Measurements from ENCODE around the gene OR6Q1.
"Not testable (repeated sequence)": the region's sequence is repeated elsewhere in the genome, so short reads cannot be mapped to it uniquely, and the experiment has no call there.

Gene OR6Q1, protein sequence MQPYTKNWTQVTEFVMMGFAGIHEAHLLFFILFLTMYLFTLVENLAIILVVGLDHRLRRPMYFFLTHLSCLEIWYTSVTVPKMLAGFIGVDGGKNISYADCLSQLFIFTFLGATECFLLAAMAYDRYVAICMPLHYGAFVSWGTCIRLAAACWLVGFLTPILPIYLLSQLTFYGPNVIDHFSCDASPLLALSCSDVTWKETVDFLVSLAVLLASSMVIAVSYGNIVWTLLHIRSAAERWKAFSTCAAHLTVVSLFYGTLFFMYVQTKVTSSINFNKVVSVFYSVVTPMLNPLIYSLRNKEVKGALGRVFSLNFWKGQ

DNA sequence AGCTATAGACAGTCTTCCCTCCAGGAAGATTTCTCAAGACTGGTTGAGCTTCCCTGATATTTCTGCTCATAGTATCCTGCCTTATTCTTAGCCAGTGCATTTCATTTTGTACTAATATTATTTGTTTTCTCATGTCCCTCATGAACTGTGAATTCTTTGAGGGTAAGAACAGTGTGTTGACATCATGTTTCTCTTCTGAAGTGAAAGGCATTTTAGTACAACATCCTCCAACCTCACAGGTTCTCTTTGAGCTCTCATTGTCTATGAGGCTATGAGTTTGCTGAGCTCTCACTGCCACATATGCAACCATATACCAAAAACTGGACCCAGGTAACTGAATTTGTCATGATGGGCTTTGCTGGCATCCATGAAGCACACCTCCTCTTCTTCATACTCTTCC lies at the start of gene OR6Q1:
Gene OR6Q1 (plus strand): TSS at position 301 of the 400 bp plus-strand sequence. CDS start 0 bp downstream, at position 301.
- no peak for ATAC-seq (replicated peaks)
- H3K36me3 Mint-ChIP-seq, result no peaks in the 10 kb centered on the region
- H3K9me3 Mint-ChIP-seq, result peaks cover 4 to 8% of the 10 kb centered on the region in 2 donors
- no peaks in the 10 kb centered on the region for H3K4me1 Mint-ChIP-seq
- H3K27ac Mint-ChIP-seq, result no peak within 1 kb of the TSS
- no peak for DNase-seq
- H3K27me3 Mint-ChIP-seq, result peaks cover 4 to 19% of the 10 kb centered on the region in 2 donors
- H3K4me3 Mint-ChIP-seq, result no peak within 1 kb of the TSS

DNA sequence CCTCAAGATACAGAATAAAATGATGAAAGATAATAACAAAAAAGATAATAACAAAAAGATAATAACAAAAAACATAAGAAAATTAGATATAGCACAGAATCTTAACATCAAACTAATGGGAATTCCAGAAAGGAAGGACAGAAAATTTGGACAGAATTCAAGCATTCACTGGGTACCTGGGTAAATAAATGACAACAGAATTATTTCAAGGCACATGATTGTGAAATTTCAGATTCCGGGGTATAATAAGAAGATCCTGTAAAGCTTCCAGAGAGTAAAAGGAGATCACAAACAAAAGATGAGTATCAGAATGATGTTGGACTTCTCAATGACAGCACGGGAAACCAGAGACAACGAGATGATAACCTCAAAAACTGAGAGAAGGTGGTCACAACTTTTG lies 49.2 kb upstream of the OR6Q1 start:
- ATAC-seq (replicated peaks) (no peak), DNase-seq (no peak)
- no peak overlapping the region for H3K4me3 Mint-ChIP-seq
- H3K27ac Mint-ChIP-seq, result no peak overlapping the region
- H3K27me3 Mint-ChIP-seq, result peaks cover 0 to 6% of the 10 kb centered on the region in 2 donors
- H3K9me3 Mint-ChIP-seq, result peaks cover 0 to 2% of the 10 kb centered on the region in 2 donors
- H3K4me1 Mint-ChIP-seq, result no peaks in the 10 kb centered on the region
- H3K36me3 Mint-ChIP-seq, result no peaks in the 10 kb centered on the region

DNA sequence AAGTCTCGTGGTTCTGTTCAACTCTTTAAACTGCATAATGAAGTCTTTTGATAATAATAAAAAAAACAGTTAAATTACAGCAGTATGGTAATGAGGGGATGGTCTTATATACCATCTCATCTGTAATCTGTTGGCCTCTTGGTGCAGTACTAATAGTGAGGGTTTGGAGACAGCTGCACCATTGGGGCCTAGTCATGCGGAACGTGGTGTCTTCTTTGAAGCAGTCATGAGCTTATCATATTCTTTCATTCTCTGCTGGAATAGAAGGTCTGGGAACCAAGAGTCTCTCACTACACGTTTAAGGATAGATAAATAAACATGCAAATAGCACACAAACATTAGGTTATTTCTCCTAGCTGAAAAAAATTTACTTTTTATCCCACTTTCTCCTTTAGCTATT lies 48.0 kb upstream of the OR6Q1 start:
- Mint-ChIP-seq H3K36me3 (no peaks in the 10 kb centered on the region), H3K4me3 (no peak overlapping the region), H3K4me1 (no peaks in the 10 kb centered on the region), H3K27me3 (peaks cover 0 to 6% of the 10 kb centered on the region in 2 donors), H3K27ac (no peak overlapping the region), H3K9me3 (peaks cover 0 to 6% of the 10 kb centered on the region in 2 donors)
- ATAC-seq (replicated peaks), result no peak
- DNase-seq, result no peak

DNA sequence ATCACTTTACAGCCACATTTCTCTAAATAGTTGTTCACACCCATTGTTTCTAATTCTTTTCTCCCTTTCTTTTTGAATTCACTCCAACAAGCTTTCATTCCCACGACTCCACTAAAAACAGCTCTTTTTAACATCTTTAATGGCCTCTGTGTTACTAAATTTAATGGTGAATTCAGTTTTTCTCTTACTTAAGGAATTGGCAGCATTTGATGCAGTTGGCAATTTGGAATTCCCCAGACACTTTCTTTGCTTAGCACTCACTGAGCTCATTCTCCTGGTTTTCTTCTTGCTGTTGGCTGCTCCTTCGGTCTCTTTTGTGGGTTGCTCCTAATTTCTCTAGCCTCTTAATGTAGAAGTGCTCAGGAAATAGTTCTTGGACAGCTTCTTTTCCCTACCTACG lies 47.6 kb upstream of the OR6Q1 start:
- Mint-ChIP-seq H3K4me3 (no peak overlapping the region), H3K4me1 (no peaks in the 10 kb centered on the region), H3K27me3 (peaks cover 0 to 6% of the 10 kb centered on the region in 2 donors), H3K27ac (no peak overlapping the region), H3K36me3 (no peaks in the 10 kb centered on the region), H3K9me3 (peaks cover 0 to 6% of the 10 kb centered on the region in 2 donors)
- no peak for ATAC-seq (replicated peaks)
- no peak for DNase-seq

DNA sequence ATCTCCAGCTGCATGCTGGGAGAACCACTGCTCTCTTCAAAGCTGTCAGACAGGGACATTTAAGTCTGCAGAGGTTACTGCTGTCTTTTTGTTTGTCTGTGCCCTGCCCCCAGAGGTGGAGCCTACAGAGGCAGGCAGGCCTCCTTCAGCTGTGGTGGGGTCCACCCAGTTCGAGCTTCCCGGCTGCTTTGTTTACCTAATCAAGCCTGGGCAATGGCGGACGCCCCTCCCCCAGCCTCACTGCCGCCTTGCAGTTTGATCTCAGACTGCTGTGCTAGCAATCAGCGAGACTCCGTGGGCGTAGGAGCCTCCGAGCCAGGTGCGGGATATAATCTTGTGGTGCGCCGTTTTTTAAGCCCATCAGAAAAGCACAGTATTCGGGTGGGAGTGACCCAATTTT lies 31.2 kb upstream of the OR6Q1 start:
- not testable (repeated sequence) for H3K4me1 Mint-ChIP-seq; H3K4me3 Mint-ChIP-seq; H3K9me3 Mint-ChIP-seq; ATAC-seq (replicated peaks); H3K36me3 Mint-ChIP-seq; DNase-seq; H3K27ac Mint-ChIP-seq
- peaks cover 18% of the 10 kb centered on the region in 2 donors for H3K27me3 Mint-ChIP-seq

DNA sequence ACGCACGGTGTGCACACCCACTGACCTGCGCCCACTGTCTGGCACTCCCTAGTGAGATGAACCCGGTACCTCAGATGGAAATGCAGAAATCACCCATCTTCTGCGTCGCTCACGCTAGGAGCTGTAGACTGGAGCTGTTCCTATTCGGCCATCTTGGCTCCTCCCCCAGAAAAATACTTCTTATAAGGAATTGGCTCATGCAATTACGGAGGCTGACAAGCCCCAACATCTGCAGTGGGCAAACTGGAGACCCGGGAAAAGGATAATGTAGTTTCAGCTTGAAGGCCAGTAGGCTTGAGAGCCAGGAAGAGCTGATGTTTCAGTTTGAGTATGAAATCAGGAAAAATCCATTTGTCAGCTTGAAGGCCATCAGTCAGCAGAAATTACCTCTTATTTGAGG lies 30.7 kb upstream of the OR6Q1 start:
- H3K36me3 Mint-ChIP-seq, result not testable (repeated sequence)

DNA sequence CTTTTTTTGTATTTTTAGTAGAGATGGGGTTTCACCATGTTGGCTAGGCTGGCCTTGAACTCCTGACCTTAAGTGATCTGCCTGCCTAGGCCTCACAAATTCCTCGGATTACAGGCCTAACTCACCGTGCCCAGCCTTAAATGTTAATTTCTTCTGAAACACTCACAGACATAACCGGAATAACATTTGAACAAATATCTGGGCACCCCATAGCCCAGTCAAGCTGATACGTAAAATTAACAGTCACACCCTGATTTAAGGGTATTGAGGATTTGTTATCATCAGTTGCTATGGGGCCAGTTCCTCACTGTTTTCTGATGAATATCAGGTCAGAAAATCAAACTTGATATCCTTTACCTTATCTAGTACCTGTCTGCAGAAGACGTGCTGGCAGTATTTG lies 30.1 kb upstream of the OR6Q1 start:
- no peaks in the 10 kb centered on the region for H3K36me3 Mint-ChIP-seq
- no peaks in the 10 kb centered on the region for H3K4me1 Mint-ChIP-seq
- DNase-seq, result no peak
- H3K27me3 Mint-ChIP-seq, result peaks cover 25 to 28% of the 10 kb centered on the region in 2 donors
- no peak for ATAC-seq (replicated peaks)
- H3K4me3 Mint-ChIP-seq, result no peak overlapping the region
- H3K9me3 Mint-ChIP-seq, result no peaks in the 10 kb centered on the region
- H3K27ac Mint-ChIP-seq, result no peak overlapping the region

More for the DNA sequence above, 30.7 kb upstream of the OR6Q1 start:
- not testable (repeated sequence) for ATAC-seq (replicated peaks); H3K9me3 Mint-ChIP-seq; H3K4me1 Mint-ChIP-seq; H3K27ac Mint-ChIP-seq; DNase-seq; H3K4me3 Mint-ChIP-seq
- peaks cover 22 to 23% of the 10 kb centered on the region in 2 donors for H3K27me3 Mint-ChIP-seq

DNA sequence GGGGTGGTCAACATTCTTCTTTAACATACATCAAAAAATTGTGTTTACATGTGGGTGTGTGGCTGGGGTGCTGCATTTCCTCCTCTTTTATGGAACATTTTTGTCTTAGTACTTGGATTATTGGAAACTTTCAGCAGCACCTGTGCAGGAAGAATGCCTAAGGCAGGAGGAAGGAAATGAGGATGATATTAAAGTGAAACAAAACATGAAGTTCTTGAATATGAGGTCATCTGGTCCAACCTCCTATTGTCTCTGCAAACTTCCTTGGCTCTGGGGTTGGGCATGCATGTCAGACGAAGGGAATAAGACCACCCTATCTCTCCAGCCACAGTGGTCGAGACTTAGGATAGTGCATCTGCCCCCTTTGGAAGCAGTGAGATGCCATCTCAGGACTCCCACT lies 27.7 kb upstream of the OR6Q1 start:
- no peak overlapping the region for H3K27ac Mint-ChIP-seq
- no peak overlapping the region for H3K4me3 Mint-ChIP-seq
- DNase-seq (no peak), ATAC-seq (replicated peaks) (no peak)
- no peaks in the 10 kb centered on the region for H3K4me1 Mint-ChIP-seq
- H3K27me3 Mint-ChIP-seq, result peaks cover 25 to 28% of the 10 kb centered on the region in 2 donors
- no peaks in the 10 kb centered on the region for H3K9me3 Mint-ChIP-seq
- H3K36me3 Mint-ChIP-seq, result no peaks in the 10 kb centered on the region

DNA sequence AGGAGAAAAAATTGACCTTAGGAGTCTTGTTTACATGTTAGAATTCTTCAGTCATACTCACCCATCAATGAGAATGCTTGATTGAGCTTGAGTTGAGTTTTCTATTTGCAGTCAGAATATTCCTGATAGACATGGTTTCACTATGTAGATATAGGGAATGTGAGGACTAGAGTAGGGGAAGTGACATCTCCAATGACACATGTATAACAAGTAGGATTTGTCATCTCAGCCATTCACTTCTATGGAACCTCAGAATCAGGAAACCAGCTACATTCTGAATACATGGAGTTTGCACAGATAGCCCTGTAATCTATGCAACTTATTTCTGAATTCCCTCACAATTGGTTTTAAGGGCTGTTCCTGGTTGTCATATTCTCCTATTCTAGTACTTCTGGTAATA lies 27.2 kb upstream of the OR6Q1 start:
- Mint-ChIP-seq H3K4me1 (no peaks in the 10 kb centered on the region), H3K4me3 (no peak overlapping the region), H3K36me3 (no peaks in the 10 kb centered on the region), H3K9me3 (no peaks in the 10 kb centered on the region), H3K27me3 (peaks cover 25 to 28% of the 10 kb centered on the region in 2 donors), H3K27ac (no peak overlapping the region)
- ATAC-seq (replicated peaks), result no peak
- DNase-seq, result no peak

DNA sequence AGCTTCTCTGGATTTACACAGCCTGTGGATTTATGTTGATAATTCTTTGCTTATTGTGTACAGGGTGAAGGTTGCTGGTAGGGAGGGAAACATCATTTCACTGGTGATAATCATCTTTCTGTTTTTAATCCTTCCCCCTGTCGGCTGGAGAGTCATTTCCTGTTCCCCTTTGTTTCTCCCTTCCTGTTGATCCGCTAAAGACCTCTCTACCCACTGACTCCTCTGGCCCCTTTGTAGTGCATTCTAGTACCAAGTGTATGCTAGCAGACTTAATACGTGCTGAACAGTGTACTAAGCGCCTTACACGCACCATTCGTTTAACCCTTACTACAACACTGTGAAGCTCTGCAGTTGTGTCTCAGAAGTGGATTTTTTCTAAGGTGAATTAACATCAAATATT lies 26.1 kb upstream of the OR6Q1 start:
- H3K4me1 Mint-ChIP-seq, result no peaks in the 10 kb centered on the region
- DNase-seq (no peak), ATAC-seq (replicated peaks) (no peak)
- H3K27me3 Mint-ChIP-seq, result peaks cover 25 to 28% of the 10 kb centered on the region in 2 donors
- H3K27ac Mint-ChIP-seq, result no peak overlapping the region
- H3K4me3 Mint-ChIP-seq, result no peak overlapping the region
- no peaks in the 10 kb centered on the region for H3K36me3 Mint-ChIP-seq
- H3K9me3 Mint-ChIP-seq, result no peaks in the 10 kb centered on the region

DNA sequence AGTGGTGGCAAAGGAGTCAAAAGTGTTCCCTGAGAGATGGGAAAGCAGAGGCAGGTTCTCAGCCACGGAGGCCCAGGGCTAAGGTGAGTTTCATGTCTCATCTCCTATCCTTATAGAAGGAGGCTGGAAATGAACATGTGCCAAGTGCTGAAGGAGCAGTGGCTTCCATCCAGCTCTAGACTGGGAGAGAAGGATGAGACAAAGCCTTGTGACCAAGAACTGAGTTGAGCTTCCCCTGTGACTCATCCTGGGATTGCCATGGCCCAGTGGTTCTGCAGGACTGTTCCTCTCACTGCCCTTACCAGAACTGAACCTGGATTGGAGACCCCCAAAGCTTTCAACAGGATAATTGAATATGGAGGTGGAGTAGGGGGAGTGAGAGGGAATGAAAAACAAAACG lies 23.8 kb upstream of the OR6Q1 start:
- no peaks in the 10 kb centered on the region for H3K4me1 Mint-ChIP-seq
- H3K36me3 Mint-ChIP-seq, result no peaks in the 10 kb centered on the region
- ATAC-seq (replicated peaks), result no peak
- no peak overlapping the region for H3K4me3 Mint-ChIP-seq
- peaks cover 0 to 1% of the 10 kb centered on the region in 2 donors for H3K9me3 Mint-ChIP-seq
- H3K27me3 Mint-ChIP-seq, result peaks cover 25 to 28% of the 10 kb centered on the region in 2 donors
- no peak overlapping the region for H3K27ac Mint-ChIP-seq
- DNase-seq, result no peak

DNA sequence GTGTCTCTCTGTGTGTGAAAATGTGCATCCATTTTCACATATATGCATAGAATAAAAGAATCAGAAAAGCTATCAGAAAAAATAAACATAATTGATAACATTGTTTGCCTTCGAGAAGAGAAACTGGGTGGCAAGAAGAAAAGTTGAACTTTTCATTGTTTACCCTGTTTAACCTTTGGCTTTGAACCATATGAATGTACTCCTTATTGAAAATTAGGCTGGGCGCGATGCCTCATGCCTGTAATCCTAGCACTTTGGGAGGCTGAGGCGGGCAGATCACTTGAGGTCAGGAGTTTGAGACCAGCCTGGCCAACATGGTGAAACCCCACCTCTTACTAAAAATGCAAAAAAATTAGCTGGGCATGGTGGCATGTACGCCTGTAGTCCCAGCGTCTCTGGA lies 19.0 kb upstream of the OR6Q1 start:
- Mint-ChIP-seq H3K27me3 (peaks cover 0 to 15% of the 10 kb centered on the region in 2 donors), H3K9me3 (peaks cover 0 to 3% of the 10 kb centered on the region in 2 donors), H3K36me3 (no peaks in the 10 kb centered on the region), H3K4me1 (no peaks in the 10 kb centered on the region), H3K27ac (no peak overlapping the region), H3K4me3 (no peak overlapping the region)
- no peak for ATAC-seq (replicated peaks)
- DNase-seq, result no peak

DNA sequence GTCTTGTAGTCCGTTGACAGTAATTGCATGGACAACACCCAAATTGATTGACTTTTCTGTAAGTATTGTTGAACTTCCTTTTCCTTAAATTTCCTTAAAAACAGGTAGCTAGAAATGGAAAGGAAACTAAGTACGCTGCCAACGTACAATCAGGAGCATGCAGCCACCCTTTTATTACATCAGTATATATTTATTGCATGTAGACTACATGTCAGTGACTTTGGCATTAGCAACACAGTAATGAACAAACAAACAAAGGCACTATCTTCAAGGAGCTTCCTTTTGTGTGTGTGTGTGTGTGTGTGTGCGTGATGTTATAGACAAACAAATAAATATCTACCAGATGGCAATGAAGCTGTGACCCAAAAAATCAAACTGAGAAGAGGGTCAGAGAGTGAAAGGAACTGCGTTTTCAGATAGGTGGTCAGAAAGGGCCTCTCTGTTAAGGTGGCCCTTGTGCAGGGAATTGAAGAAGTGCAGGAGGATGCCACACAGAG lies 7.3 kb upstream of the OR6Q1 start, which contains the start of gene OR9Q1:
Gene OR9Q1 (plus strand): TSS at position 447 of the 497 bp plus-strand sequence. CDS start 155,564 bp downstream, outside the sequence.
- H3K9me3 Mint-ChIP-seq, result no peaks in the 10 kb centered on the region
- ATAC-seq (replicated peaks) (no peak), DNase-seq (no peak)
- peaks cover 0 to 11% of the 10 kb centered on the region in 2 donors for H3K27me3 Mint-ChIP-seq
- no peaks in the 10 kb centered on the region for H3K4me1 Mint-ChIP-seq
- no peak within 1 kb of the TSS for H3K27ac Mint-ChIP-seq
- H3K36me3 Mint-ChIP-seq, result no peaks in the 10 kb centered on the region
- no peak within 1 kb of the TSS for H3K4me3 Mint-ChIP-seq

DNA sequence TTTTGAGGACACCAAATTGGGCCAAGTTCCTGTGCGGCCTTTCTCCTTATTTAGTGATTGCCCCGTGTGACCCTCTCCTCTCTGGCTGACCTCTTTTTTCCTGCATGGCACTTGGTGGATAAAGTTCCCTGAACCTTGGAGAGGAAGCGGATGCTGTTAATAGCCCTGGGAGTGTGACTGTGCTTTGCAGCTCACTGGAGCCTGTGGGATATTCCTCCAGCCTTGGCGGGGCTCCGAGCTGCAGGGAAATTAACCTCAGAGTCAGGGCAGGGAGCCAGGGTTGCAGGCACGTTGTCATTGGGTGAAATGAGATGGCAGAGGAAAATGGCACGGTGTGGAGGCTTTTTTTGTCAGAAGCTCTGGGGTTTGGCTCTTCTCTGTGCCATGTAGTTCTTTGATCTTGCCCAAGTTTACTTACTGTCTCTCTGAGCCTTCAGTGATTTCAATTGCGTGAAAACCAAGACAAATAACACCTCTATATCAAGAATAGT lies 6.1 kb upstream of the OR6Q1 start:
- peaks cover 0 to 11% of the 10 kb centered on the region in 2 donors for H3K27me3 Mint-ChIP-seq
- H3K4me3 Mint-ChIP-seq, result no peak overlapping the region
- DNase-seq (no peak), ATAC-seq (replicated peaks) (no peak)
- no peaks in the 10 kb centered on the region for H3K9me3 Mint-ChIP-seq
- no peak overlapping the region for H3K27ac Mint-ChIP-seq
- no peaks in the 10 kb centered on the region for H3K36me3 Mint-ChIP-seq
- H3K4me1 Mint-ChIP-seq, result no peaks in the 10 kb centered on the region

DNA sequence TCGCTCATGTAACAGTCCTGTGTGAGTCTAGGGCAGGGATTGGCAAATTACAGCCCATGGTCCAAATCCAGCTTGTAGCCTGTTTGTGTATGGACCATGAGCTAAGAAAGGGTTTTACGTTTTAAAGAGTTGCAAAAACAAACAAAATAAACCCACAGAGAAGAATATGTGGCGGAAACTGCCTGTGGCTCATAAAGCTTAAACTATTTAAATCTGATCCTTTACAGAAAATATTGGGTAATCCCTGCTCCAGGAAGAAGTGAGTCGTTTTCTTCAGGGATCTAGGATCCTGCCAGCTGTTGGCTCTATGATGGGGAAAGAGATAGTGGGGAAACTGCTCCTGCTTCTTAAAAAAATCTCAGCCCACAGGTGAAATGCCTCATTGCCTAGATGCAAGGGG lies 3.4 kb upstream of the OR6Q1 start:
- DNase-seq (no peak), ATAC-seq (replicated peaks) (no peak)
- Mint-ChIP-seq H3K27me3 (peaks cover 11 to 19% of the 10 kb centered on the region in 2 donors), H3K9me3 (peaks cover 0 to 3% of the 10 kb centered on the region in 2 donors), H3K36me3 (no peaks in the 10 kb centered on the region), H3K27ac (no peak overlapping the region), H3K4me3 (no peak overlapping the region), H3K4me1 (no peaks in the 10 kb centered on the region)
